Measurements from ENCODE around the gene GAST. TPM values are rescaled to one million over a fixed set of nuclear protein-coding genes. Genes with fewer than 3 reads are reported as not detected.

The GAST gene
- total and polyA plus RNA-seq, 2 of the 13 experiments (the other 11 are each of a cell fraction or from before 2014, with no cell fraction given), result 0.32 to 0.42 TPM

GRCh38 chr17:41688641-41689496, 23.3 kb upstream of the GAST start, which contains the start of gene EIF1 (continued):
- TF ChIP-seq MXI1 (IDR thresholded peaks at IDR 0.05; ENCODE audit: borderline replicate concordance, low read depth, low read length), result peak; percentile 52
- no peak for TF ChIP-seq ZBTB1 (CRISPR knock-in tag; IDR thresholded peaks at IDR 0.05; ENCODE audit: borderline replicate concordance)
- TF ChIP-seq THRA (CRISPR knock-in tag; IDR thresholded peaks at IDR 0.05; ENCODE audit: borderline replicate concordance), result peak; percentile 77
- peak; percentile 95 for TF ChIP-seq ZNF33B (CRISPR knock-in tag; IDR thresholded peaks at IDR 0.05)
- TF ChIP-seq RARA (CRISPR knock-in tag; IDR thresholded peaks at IDR 0.05), result peak; percentile 36
- peak; percentile 90 for TF ChIP-seq ZNF678 (CRISPR knock-in tag; IDR thresholded peaks at IDR 0.05)
- TF ChIP-seq POLR2A (IDR thresholded peaks at IDR 0.05; ENCODE audit: insufficient read depth in 1 of 2, low read depth in 2 of 2, low read length in 2 of 2), result peak; percentile 95 to 98
- TF ChIP-seq ZNF3 (CRISPR knock-in tag; IDR thresholded peaks at IDR 0.05), result no peak; the same call in 1 of the 2 replicates
- peak; percentile 15; the same call in 1 of the 2 replicates for TF ChIP-seq ZBTB40 (IDR thresholded peaks at IDR 0.05)
- peak; percentile 91 for TF ChIP-seq ZBTB40 (CRISPR knock-in tag; IDR thresholded peaks at IDR 0.05)
- peak; percentile 84 for TF ChIP-seq PATZ1 (CRISPR knock-in tag; IDR thresholded peaks at IDR 0.05)
- TF ChIP-seq DZIP1 (CRISPR knock-in tag; IDR thresholded peaks at IDR 0.05), result peak; percentile 96
- no peak for TF ChIP-seq FOSL1 (CRISPR knock-in tag; IDR thresholded peaks at IDR 0.05; ENCODE audit: borderline replicate concordance)
- no peak; the same call in 1 of the 2 replicates for TF ChIP-seq KMT2B (CRISPR knock-in tag; IDR thresholded peaks at IDR 0.05)

Measured in HepG2 (cell line).